Activated CD4-positive, alpha-beta T cell treated with anti-CD3 and anti-CD28 coated beads, Interleukin-2, amount 10 ng/mL, durations not matched to agents 7 days and 5 days (primary cell): Measurements from ENCODE around the gene SLC29A4. TPM values are rescaled to one million over a fixed set of nuclear protein-coding genes. Genes with fewer than 3 reads are reported as not detected.

Experiments
- CTCF ChIA-PET: fragments of 350-600 bp; sonication (Branson Sonifier 250); formaldehyde crosslinking; loops from one replicate; lab custom pipeline; 2021; ENCODE audit warnings: antibody characterized with exemption; lab: Charles Lee
- POLR2A ChIA-PET: fragments of 350-600 bp; sonication (Branson Sonifier 250); formaldehyde crosslinking; loops from one replicate; lab custom pipeline; 2021; ENCODE audit warnings: antibody characterized with exemption; lab: Charles Lee
- DNase-seq: peaks from one replicate; pipeline ENCODE4 v3.0.0-alpha.2; 2020
- H3K27ac Mint-ChIP-seq: one replicate; pipeline ENCODE4 v1.8.0; 2021; ENCODE audit warnings: mild to moderate bottlenecking, moderate library complexity, mixed read lengths
- H3K27me3 Mint-ChIP-seq: one replicate; pipeline ENCODE4 v1.8.0; 2021; ENCODE audit warnings: mixed read lengths
- H3K36me3 Mint-ChIP-seq: one replicate; pipeline ENCODE4 v1.8.0; 2021; ENCODE audit warnings: low read depth, mixed read lengths
- H3K4me1 Mint-ChIP-seq: one replicate; pipeline ENCODE4 v1.8.0; 2021; ENCODE audit warnings: mixed read lengths
- H3K4me3 Mint-ChIP-seq: one replicate; pipeline ENCODE4 v1.8.0; 2021; ENCODE audit warnings: mild to moderate bottlenecking, moderate library complexity, mixed read lengths
- H3K9me3 Mint-ChIP-seq: one replicate; pipeline ENCODE4 v1.8.0; 2021; ENCODE audit warnings: mixed read lengths
- total RNA-seq, 2 experiments: library from RNA; stranded (reverse); gene quantifications; one replicate each; pipeline ENCODE4 v1.2.3, GENCODE V29; 2021

Gene SLC29A4
- total RNA-seq, 2 experiments from 2014 or later, result 0.25 to 0.50 TPM

- ChIA-PET POLR2A (no interaction called here), CTCF (interaction anchor here (1.3 kb wide), 1 partner anchor 17 kb away, joined by 4 read pairs; no protein-coding TSS in a partner anchor)
- H3K9me3 Mint-ChIP-seq, result peaks cover 2% of the 10 kb centered on the region
- H3K4me3 Mint-ChIP-seq, result no peak overlapping the region
- H3K27ac Mint-ChIP-seq, result no peak overlapping the region
- H3K27me3 Mint-ChIP-seq, result no peaks in the 10 kb centered on the region
- H3K36me3 Mint-ChIP-seq, result peaks cover 35% of the 10 kb centered on the region
- no peak for DNase-seq
- H3K4me1 Mint-ChIP-seq, result no peaks in the 10 kb centered on the region
Observed at GRCh38 chr7:5349005-5349380, 66.2 kb downstream of the SLC29A4 start.

GRCh38 chr7:5349437-5350173 lies 66.9 kb downstream of the SLC29A4 start:
- Mint-ChIP-seq H3K27ac (no peak overlapping the region), H3K27me3 (no peaks in the 10 kb centered on the region), H3K36me3 (peaks cover 32% of the 10 kb centered on the region), H3K4me1 (peaks cover 4% of the 10 kb centered on the region), H3K9me3 (no peaks in the 10 kb centered on the region), H3K4me3 (no peak overlapping the region)
- CTCF ChIA-PET, result interaction anchor here (1.3 kb wide), 1 partner anchor 16 kb away, joined by 4 read pairs; no protein-coding TSS in a partner anchor
- POLR2A ChIA-PET, result no interaction called here
- DNase-seq, result no peak

GRCh38 chr7:5350174-5350463 lies 67.4 kb downstream of the SLC29A4 start:
- Mint-ChIP-seq H3K4me1 (peaks cover 9% of the 10 kb centered on the region), H3K4me3 (no peak overlapping the region), H3K36me3 (peaks cover 31% of the 10 kb centered on the region), H3K27me3 (no peaks in the 10 kb centered on the region), H3K9me3 (no peaks in the 10 kb centered on the region), H3K27ac (no peak overlapping the region)
- ChIA-PET POLR2A (no interaction called here), CTCF (interaction anchor here (1.3 kb wide), 1 partner anchor 15 kb away, joined by 4 read pairs; no protein-coding TSS in a partner anchor)
- DNase-seq, result no peak

- no peak for DNase-seq
- CTCF ChIA-PET, result interaction anchor here (1.2 kb wide), 1 partner anchor 46 kb away, joined by 3 read pairs; no protein-coding TSS in a partner anchor
- peaks cover 30% of the 10 kb centered on the region for H3K36me3 Mint-ChIP-seq
- H3K27me3 Mint-ChIP-seq, result no peaks in the 10 kb centered on the region
- POLR2A ChIA-PET, result no interaction called here
- H3K27ac Mint-ChIP-seq, result no peak overlapping the region
- H3K9me3 Mint-ChIP-seq, result no peaks in the 10 kb centered on the region
- no peak overlapping the region for H3K4me3 Mint-ChIP-seq
- peaks cover 9% of the 10 kb centered on the region for H3K4me1 Mint-ChIP-seq
Observed at GRCh38 chr7:5350600-5351385, 68.0 kb downstream of the SLC29A4 start.

- Mint-ChIP-seq H3K36me3 (peaks cover 30% of the 10 kb centered on the region), H3K4me3 (no peak overlapping the region), H3K27ac (no peak overlapping the region), H3K9me3 (no peaks in the 10 kb centered on the region), H3K4me1 (peaks cover 9% of the 10 kb centered on the region), H3K27me3 (no peaks in the 10 kb centered on the region)
- no peak for DNase-seq
- POLR2A ChIA-PET, result no interaction called here
- CTCF ChIA-PET, result interaction anchor here (1.0 to 1.2 kb wide), 2 partner anchors 45 to 58 kb away, joined by 3 read pairs; no protein-coding TSS in a partner anchor
Observed at GRCh38 chr7:5351507-5352265, 68.9 kb downstream of the SLC29A4 start.

- H3K27me3 Mint-ChIP-seq, result no peaks in the 10 kb centered on the region
- ChIA-PET CTCF (interaction anchor here (1.0 kb wide), 1 partner anchor 57 kb away, joined by 3 read pairs; no protein-coding TSS in a partner anchor), POLR2A (no interaction called here)
- DNase-seq, result no peak
- H3K4me3 Mint-ChIP-seq, result no peak overlapping the region
- no peak overlapping the region for H3K27ac Mint-ChIP-seq
- H3K4me1 Mint-ChIP-seq, result peaks cover 9% of the 10 kb centered on the region
- no peaks in the 10 kb centered on the region for H3K9me3 Mint-ChIP-seq
- peaks cover 30% of the 10 kb centered on the region for H3K36me3 Mint-ChIP-seq
Observed at GRCh38 chr7:5352440-5353010, 69.8 kb downstream of the SLC29A4 start.

- H3K4me1 Mint-ChIP-seq, result peaks cover 9% of the 10 kb centered on the region
- H3K9me3 Mint-ChIP-seq, result no peaks in the 10 kb centered on the region
- peaks cover 40% of the 10 kb centered on the region for H3K36me3 Mint-ChIP-seq
- H3K27me3 Mint-ChIP-seq, result no peaks in the 10 kb centered on the region
- no peak for DNase-seq
- CTCF ChIA-PET, result interaction anchor here (1.0 to 1.5 kb wide), 2 partner anchors 11 to 13 kb away, joined by 3 to 8 read pairs; no protein-coding TSS in a partner anchor
- POLR2A ChIA-PET, result no interaction called here
- no peak overlapping the region for H3K4me3 Mint-ChIP-seq
- peak overlapping the region; percentile 37 for H3K27ac Mint-ChIP-seq
Observed at GRCh38 chr7:5354460-5355232, 71.9 kb downstream of the SLC29A4 start.

Other genes starting within 250 kb of the SLC29A4 start
- gene RBAK, start 237.1 kb upstream of the SLC29A4 start, total RNA-seq, result 10 to 100 TPM; 15.7 to 16.1 TPM
- gene WIPI2, start 92.7 kb upstream of the SLC29A4 start, total RNA-seq, result 10 to 100 TPM; 62.2 to 62.7 TPM
- 10 to 100 TPM; 45.8 to 53.9 TPM for gene TNRC18, start 140.9 kb downstream of the SLC29A4 start, total RNA-seq
- 10 to 100 TPM; 12.5 to 13.6 TPM for gene FBXL18, start 230.9 kb downstream of the SLC29A4 start, total RNA-seq
- gene ACTB, start 247.7 kb downstream of the SLC29A4 start, total RNA-seq, result over 10,000 TPM; 12,408 to 13,148 TPM